Measurements from ENCODE around the gene HEATR5B.

Gene HEATR5B

GRCh38 chr2:36954977-36955607, 129.1 kb downstream of the HEATR5B start:
- DNase-seq (ENCODE audit: low read depth in 1 of 2, low spot score in 1 of 2): no peak
- Histone ChIP-seq H3K27ac (replicated peaks) (no peak overlapping the region), H3K27me3 (ENCODE audit: insufficient read depth, poor library complexity, severe bottlenecking) (no peaks in the 10 kb centered on the region), H3K4me3 (replicated peaks; ENCODE audit: insufficient read depth, low read length) (no peak overlapping the region)
- TF ChIP-seq SPI1 (IDR thresholded peaks at IDR 0.05; ENCODE audit: borderline replicate concordance, low read depth) (no peak), POLR2AphosphoS5 (IDR thresholded peaks at IDR 0.05; ENCODE audit: low read depth) (no peak), GABPA (IDR thresholded peaks at IDR 0.05; ENCODE audit: low read depth) (no peak)
- TF ChIP-seq, protein P1, sequence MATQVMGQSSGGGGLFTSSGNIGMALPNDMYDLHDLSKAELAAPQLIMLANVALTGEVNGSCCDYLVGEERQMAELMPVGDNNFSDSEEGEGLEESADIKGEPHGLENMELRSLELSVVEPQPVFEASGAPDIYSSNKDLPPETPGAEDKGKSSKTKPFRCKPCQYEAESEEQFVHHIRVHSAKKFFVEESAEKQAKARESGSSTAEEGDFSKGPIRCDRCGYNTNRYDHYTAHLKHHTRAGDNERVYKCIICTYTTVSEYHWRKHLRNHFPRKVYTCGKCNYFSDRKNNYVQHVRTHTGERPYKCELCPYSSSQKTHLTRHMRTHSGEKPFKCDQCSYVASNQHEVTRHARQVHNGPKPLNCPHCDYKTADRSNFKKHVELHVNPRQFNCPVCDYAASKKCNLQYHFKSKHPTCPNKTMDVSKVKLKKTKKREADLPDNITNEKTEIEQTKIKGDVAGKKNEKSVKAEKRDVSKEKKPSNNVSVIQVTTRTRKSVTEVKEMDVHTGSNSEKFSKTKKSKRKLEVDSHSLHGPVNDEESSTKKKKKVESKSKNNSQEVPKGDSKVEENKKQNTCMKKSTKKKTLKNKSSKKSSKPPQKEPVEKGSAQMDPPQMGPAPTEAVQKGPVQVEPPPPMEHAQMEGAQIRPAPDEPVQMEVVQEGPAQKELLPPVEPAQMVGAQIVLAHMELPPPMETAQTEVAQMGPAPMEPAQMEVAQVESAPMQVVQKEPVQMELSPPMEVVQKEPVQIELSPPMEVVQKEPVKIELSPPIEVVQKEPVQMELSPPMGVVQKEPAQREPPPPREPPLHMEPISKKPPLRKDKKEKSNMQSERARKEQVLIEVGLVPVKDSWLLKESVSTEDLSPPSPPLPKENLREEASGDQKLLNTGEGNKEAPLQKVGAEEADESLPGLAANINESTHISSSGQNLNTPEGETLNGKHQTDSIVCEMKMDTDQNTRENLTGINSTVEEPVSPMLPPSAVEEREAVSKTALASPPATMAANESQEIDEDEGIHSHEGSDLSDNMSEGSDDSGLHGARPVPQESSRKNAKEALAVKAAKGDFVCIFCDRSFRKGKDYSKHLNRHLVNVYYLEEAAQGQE (IDR thresholded peaks at IDR 0.05; ENCODE audit: insufficient replicate concordance, low read depth): no peak
- TF ChIP-seq, protein P2, sequence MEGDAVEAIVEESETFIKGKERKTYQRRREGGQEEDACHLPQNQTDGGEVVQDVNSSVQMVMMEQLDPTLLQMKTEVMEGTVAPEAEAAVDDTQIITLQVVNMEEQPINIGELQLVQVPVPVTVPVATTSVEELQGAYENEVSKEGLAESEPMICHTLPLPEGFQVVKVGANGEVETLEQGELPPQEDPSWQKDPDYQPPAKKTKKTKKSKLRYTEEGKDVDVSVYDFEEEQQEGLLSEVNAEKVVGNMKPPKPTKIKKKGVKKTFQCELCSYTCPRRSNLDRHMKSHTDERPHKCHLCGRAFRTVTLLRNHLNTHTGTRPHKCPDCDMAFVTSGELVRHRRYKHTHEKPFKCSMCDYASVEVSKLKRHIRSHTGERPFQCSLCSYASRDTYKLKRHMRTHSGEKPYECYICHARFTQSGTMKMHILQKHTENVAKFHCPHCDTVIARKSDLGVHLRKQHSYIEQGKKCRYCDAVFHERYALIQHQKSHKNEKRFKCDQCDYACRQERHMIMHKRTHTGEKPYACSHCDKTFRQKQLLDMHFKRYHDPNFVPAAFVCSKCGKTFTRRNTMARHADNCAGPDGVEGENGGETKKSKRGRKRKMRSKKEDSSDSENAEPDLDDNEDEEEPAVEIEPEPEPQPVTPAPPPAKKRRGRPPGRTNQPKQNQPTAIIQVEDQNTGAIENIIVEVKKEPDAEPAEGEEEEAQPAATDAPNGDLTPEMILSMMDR (IDR thresholded peaks at IDR 0.05; ENCODE audit: insufficient read depth, low read length): no peak

DNA sequence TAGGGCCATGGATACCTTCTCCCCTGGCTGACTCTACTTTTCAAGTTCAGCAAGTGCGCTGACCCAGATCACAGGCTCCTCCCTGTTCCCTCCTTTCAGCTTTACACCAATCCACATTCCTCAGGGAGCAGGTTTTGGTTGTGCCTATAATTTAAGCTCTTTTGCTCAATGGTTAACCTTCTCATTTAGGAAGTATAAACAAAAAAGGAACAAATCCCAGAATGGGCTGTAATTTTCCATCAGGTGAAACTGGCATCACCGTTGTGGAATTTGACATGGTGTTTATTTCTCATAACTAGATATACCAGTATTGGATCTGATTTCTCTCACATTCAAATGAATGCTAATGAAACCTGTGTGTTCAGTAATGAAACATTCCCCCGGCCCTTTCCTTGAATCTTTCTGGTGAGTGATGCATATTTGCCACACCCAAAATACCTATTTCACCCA, 131.4 kb downstream of the HEATR5B start:
- TF ChIP-seq, protein P1 (IDR thresholded peaks at IDR 0.05; ENCODE audit: insufficient replicate concordance, low read depth): no peak
- DNase-seq (ENCODE audit: low read depth in 1 of 2, low spot score in 1 of 2): no peak
- Histone ChIP-seq H3K27me3 (ENCODE audit: insufficient read depth, poor library complexity, severe bottlenecking) (no peaks in the 10 kb centered on the region), H3K4me3 (replicated peaks; ENCODE audit: insufficient read depth, low read length) (no peak overlapping the region), H3K27ac (replicated peaks) (no peak overlapping the region)

GRCh38 chr2:36951574-36951973, 132.6 kb downstream of the HEATR5B start:
- Histone ChIP-seq H3K4me3 (replicated peaks; ENCODE audit: insufficient read depth, low read length) (no peak overlapping the region), H3K27me3 (ENCODE audit: insufficient read depth, poor library complexity, severe bottlenecking) (no peaks in the 10 kb centered on the region), H3K27ac (replicated peaks) (no peak overlapping the region)
- DNase-seq (ENCODE audit: low read depth in 1 of 2, low spot score in 1 of 2): no peak
- TF ChIP-seq, protein P2 (IDR thresholded peaks at IDR 0.05; ENCODE audit: insufficient read depth, low read length): no peak
- TF ChIP-seq SPI1 (IDR thresholded peaks at IDR 0.05; ENCODE audit: borderline replicate concordance, low read depth) (no peak), POLR2AphosphoS5 (IDR thresholded peaks at IDR 0.05; ENCODE audit: low read depth) (no peak), GABPA (IDR thresholded peaks at IDR 0.05; ENCODE audit: low read depth) (no peak)
- TF ChIP-seq, protein P1 (IDR thresholded peaks at IDR 0.05; ENCODE audit: insufficient replicate concordance, low read depth): no peak
